HG03460 (cell line): ENCODE data around the gene MEAK7.

Experiments
- ATAC-seq: cut with Tn5 transposase; IDR thresholded peaks from one replicate; pipeline ENCODE4 v1.9.1; 2021; ENCODE audit not compliant: unreplicated experiment

Gene MEAK7

DNA sequence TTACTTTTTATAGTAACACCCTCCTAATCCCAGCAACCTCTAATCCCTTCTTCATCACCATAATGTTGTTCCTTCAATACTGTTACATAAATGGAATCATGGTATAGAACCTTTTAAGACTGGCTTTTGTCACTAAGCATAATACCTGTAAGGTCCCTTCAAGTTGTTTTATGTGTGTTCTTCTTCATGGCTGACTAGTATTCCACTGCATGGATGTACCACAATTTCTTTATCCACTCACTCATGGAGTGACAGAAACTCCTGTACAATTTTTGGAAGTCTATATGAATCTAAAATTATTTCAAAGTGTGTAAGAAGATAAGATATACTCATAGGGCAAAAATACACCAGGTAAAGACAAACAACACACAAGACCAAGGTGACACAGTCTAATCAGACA, 36.8 kb downstream of the MEAK7 start:
- ATAC-seq = no peak

DNA sequence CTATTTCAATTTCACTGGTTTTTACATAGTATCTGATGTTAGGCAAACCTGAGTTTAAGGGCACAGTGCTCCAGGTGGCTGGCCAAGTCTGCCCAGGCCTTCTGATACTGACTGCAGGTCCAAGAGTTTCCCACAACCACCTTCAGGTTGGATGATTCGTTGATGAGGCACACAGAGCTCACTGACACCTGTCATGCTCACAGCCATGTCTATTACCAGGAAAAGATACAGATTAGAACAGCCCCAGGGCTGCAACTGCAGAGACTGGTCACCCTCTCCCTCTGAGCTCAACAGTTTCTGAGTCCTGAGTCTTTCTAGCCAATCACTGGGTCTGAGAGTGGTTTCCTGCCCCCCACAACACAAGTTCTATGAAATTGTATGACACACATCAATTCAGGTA, 37.2 kb downstream of the MEAK7 start:
- no peak for ATAC-seq

- ATAC-seq = no peak
Measured at GRCh38 chr16:84466692-84467091, 37.8 kb downstream of the MEAK7 start.

DNA sequence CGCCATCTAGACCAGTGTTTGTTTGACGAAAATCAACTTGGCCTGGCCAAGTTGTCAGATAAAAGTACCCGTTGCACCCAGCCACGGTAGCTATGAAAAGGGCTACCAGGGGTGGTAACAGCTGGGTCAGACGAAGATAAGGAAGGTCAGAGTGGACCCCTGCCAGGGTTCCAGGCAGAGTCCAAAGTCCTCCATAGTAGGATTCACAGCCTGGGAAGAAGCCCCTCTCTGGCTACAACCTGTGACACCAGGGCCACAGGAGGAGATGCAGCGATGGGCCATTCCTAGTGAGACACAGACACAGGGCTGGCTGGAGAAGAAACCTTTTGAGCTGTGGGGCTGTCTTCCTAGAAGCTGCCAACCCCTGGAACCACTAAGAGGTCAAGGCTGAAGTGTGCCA, 39.3 kb downstream of the MEAK7 start:
- no peak for ATAC-seq

DNA sequence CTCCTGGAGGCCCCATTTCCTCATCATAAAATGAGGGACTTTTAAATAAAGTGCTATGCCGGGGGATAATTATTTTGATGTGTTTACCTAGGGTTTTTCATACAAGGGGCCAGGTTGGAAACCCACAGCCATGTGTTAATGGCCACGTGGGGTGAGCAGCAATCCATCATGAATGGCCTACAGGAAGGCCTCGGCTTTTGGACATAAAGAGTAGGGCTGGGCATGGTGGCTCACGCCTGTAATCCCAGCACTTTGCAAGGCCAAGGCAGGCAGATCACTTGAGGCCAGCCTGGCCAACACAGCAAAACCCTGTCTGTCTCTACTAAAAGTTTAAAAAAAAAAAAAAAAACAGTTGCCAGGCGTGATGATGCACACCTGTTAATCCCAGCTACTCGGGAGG, 40.3 kb downstream of the MEAK7 start:
- no peak for ATAC-seq

- no peak for ATAC-seq
Measured at GRCh38 chr16:84463221-84463620, 41.2 kb downstream of the MEAK7 start.

GRCh38 chr16:84462296-84463210, 41.9 kb downstream of the MEAK7 start:
- ATAC-seq = no peak

DNA sequence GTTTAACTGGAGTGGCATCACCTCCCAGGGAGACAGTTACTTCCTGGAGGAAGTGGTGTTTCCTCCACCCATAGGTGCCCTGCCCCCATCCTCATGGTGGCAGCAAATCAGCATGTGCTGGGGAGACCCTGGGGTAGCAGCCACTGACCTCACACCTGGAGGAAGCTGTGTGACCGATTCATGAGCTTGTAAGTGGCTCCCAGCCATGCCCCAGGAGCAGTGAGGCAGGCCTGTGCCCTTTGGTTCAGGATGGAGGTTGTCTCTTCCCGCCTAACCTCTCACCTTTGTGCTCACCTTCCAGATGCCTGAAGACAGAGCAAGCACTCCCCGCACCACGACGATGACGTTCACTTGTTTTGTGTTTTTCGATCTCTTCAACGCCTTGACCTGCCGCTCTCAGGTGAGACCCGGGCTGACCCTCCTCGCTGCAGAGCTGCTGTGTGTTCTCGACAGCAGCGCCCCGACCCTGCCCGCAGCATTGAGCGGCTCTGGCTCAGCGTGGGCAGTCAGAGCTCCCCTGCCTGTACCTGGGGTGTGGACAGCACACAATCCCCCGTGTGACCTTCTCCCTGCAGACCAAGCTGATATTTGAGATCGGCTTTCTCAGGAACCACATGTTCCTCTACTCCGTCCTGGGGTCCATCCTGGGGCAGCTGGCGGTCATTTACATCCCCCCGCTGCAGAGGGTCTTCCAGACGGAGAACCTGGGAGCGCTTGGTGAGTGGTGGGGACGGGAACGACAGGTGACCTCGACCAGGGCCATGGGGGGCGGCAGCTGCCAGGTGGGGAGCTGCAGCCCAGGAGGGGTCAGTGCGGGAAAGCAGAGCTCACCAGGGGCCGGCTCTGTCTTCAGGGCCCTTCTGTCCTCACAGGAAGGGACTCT, 42.8 kb downstream of the MEAK7 start:
- ATAC-seq = no peak

DNA sequence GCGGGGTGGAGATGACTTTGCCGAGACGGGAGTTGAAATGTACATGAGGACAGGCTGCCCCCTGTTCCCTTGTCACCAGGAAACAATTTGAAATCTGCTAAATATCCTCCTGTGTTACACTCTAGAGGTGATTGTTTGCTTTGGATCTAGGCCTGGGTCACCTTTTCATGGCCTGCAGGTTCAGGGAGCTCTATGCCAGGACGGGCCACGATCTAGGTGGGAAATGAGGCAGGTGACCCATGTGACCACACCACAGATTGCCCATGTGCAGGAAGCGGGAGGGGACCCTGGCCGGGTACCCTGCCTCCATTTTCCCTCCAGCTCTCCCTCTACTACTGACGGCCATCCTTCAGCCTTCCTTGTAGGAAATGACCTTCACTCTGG, 43.4 kb downstream of the MEAK7 start:
- ATAC-seq = no peak

GRCh38 chr16:84460406-84461028, 43.9 kb downstream of the MEAK7 start:
- no peak for ATAC-seq

- ATAC-seq = no peak
Measured at GRCh38 chr16:84459941-84460405, 44.5 kb downstream of the MEAK7 start.

GRCh38 chr16:84459533-84459894, 44.9 kb downstream of the MEAK7 start:
- no peak for ATAC-seq

GRCh38 chr16:84458606-84459532, 45.6 kb downstream of the MEAK7 start:
- no peak for ATAC-seq

DNA sequence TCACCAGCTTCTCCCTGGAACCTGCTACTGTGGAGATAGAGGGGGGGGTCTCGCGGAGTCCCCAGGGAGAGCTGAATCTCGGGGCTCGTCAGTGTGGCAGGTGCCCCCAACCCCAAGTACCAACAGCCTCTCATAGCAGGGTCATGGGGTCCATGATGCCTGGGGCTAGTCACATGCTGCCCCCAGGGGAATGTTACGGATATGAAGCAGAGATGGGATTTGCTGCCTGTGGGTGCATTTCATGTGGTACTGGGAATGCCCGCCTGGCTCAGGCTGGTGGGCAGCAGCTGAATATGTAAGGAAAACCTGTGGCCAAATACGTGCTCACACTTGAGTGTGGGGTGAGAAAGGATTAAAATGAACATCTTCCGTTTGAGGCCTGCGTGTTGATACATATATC, 49.4 kb downstream of the MEAK7 start:
- ATAC-seq = no peak
